Smooth muscle cell (in vitro differentiated cells): ENCODE data around the gene VCL. TPM values are rescaled to one million over a fixed set of nuclear protein-coding genes. Genes with fewer than 3 reads are reported as not detected.

ENCODE experiments used
- DNase-seq: peaks from one replicate; lab custom pipeline; 2025; ENCODE audit not compliant: unreplicated experiment; lab: John Stamatoyannopoulos, UW
- H2AFZ ChIP-seq: fragments of 200-600 bp; sonication (generic); 2 replicates; pipeline ENCODE4 v1.6.0; 2016; ENCODE audit warnings: antibody characterized with exemption, low read depth, mild to moderate bottlenecking
- H3F3A ChIP-seq: fragments of 200-600 bp; sonication (generic); 2 replicates; pipeline ENCODE4 v1.6.0; 2017; ENCODE audit warnings: antibody characterized with exemption, low read depth
- H3K27ac ChIP-seq: fragments of 200-600 bp; sonication (generic); 2 replicates; pipeline ENCODE4 v1.5.1; 2016; ENCODE audit warnings: low read depth, mild to moderate bottlenecking
- H3K27me3 ChIP-seq: fragments of 200-600 bp; sonication (generic); 2 replicates; pipeline ENCODE4 v1.6.1; 2016; ENCODE audit warnings: low read depth, mild to moderate bottlenecking
- H3K36me3 ChIP-seq: fragments of 200-600 bp; sonication (generic); 2 replicates; pipeline ENCODE4 v1.5.1; 2016; ENCODE audit warnings: low read depth
- H3K4me1 ChIP-seq: fragments of 200-600 bp; sonication (generic); 2 replicates; pipeline ENCODE4 v1.5.1; 2016; ENCODE audit warnings: low read depth
- H3K4me2 ChIP-seq: fragments of 200-600 bp; sonication (generic); 2 replicates; pipeline ENCODE4 v1.6.0; 2016; ENCODE audit warnings: mild to moderate bottlenecking
- H3K4me3 ChIP-seq: fragments of 200-600 bp; sonication (generic); 2 replicates; pipeline ENCODE4 v1.5.1; 2016; ENCODE audit warnings: mild to moderate bottlenecking
- H3K79me2 ChIP-seq: fragments of 200-600 bp; sonication (generic); 2 replicates; pipeline ENCODE4 v1.6.0; 2016; ENCODE audit warnings: low read depth, mild to moderate bottlenecking
- H3K9ac ChIP-seq: fragments of 200-600 bp; sonication (generic); 2 replicates; pipeline ENCODE4 v1.6.0; 2016; ENCODE audit warnings: low read depth
- H3K9me3 ChIP-seq: fragments of 200-600 bp; sonication (generic); replicated peaks from 2 replicates; pipeline ENCODE4 v1.5.1; 2016; ENCODE audit warnings: low read depth
- H4K20me1 ChIP-seq: fragments of 200-600 bp; sonication (generic); 2 replicates; pipeline ENCODE4 v1.6.0; 2016; ENCODE audit warnings: low read depth
- CTCF ChIP-seq: fragments of 200-600 bp; sonication (generic); IDR thresholded peaks from 2 replicates; pipeline ENCODE4 v1.5.1; 2017; ENCODE audit warnings: borderline replicate concordance, mild to moderate bottlenecking, antibody characterized with exemption; ENCODE audit not compliant: insufficient read depth, poor library complexity, severe bottlenecking
- WGBS: methylation state at CpG from one replicate; pipeline ENCODE4 v1.1.7; 2016; ENCODE audit warnings: low lambda C conversion rate; 5-methylcytosine and 5-hydroxymethylcytosine counted together
- polyA plus RNA-seq: library from polyadenylated mRNA; unstranded; fragments of >200 nt; fragmentation: Nextera tagmentation; extraction: Ambion mirVana; gene quantifications from 2 replicates; pipeline ENCODE4 v1.2.1, GENCODE V29; 2016
- total RNA-seq: library from RNA; depleted of rRNA; stranded (reverse); fragments of >200 nt; gene quantifications from 2 replicates; pipeline ENCODE4 v1.2.3, GENCODE V29; 2014

Gene VCL
- total and polyA plus RNA-seq, 2 experiments from 2014 or later: 128 to 187 TPM

DNA sequence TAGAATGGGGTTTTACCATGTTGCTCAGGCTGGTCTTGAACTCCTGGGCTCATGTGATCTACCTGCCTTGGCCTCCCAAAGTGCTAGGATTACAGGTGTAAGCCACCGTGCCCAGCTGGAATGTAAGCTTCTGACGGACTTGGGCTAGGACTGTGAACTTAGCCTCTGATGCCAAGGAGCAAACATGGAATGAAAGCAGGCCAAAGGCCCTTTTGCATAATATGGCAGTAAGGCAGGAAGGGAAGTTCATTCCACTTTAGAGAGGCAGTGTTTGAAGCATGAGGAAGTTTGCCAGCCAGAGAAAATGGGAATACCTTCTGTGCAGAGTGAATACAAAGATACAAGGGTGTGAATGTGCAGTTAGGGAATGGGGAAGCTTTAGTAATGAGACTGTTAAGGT lies 20.3 kb downstream of the VCL start:
- Histone ChIP-seq H3K27ac (peak overlapping the region; percentile 46), H3K9me3 (no peaks in the 10 kb centered on the region), H3K9ac (no peak overlapping the region), H3K79me2 (peaks cover 92% of the 10 kb centered on the region), H3K4me2 (no peak overlapping the region), H4K20me1 (peaks cover 98% of the 10 kb centered on the region), H3K27me3 (no peaks in the 10 kb centered on the region), H3K4me1 (peaks cover 24% of the 10 kb centered on the region), H3F3A (peaks cover 37% of the 10 kb centered on the region), H2AFZ (no peak overlapping the region), H3K4me3 (no peak overlapping the region), H3K36me3 (peaks cover 3% of the 10 kb centered on the region)
- 96% methylated on average over 2 of the region's 2 CpGs for WGBS
- no peak for DNase-seq
- TF ChIP-seq CTCF: no peak

- Histone ChIP-seq H3K36me3 (peaks cover 3% of the 10 kb centered on the region), H3K9ac (peak overlapping the region; percentile 0), H3K4me3 (peak overlapping the region; percentile 1), H4K20me1 (peaks cover 98% of the 10 kb centered on the region), H2AFZ (no peak overlapping the region), H3K4me2 (peak overlapping the region; percentile 80), H3K27me3 (no peaks in the 10 kb centered on the region), H3F3A (peaks cover 41% of the 10 kb centered on the region), H3K9me3 (no peaks in the 10 kb centered on the region), H3K27ac (peak overlapping the region; percentile 74), H3K79me2 (peaks cover 92% of the 10 kb centered on the region), H3K4me1 (peaks cover 23% of the 10 kb centered on the region)
- 4% methylated on average over 4 of the region's 4 CpGs for WGBS
- no peak for DNase-seq
- no peak for TF ChIP-seq CTCF
Observed at GRCh38 chr10:74021248-74022055, 23.5 kb downstream of the VCL start.

- H3K79me2 ChIP-seq: peaks cover 94% of the 10 kb centered on the region
- no peak for DNase-seq
- no peaks in the 10 kb centered on the region for H3K27me3 ChIP-seq
- H3K27ac ChIP-seq: peak overlapping the region; percentile 60
- H3K36me3 ChIP-seq: peaks cover 3% of the 10 kb centered on the region
- no peaks in the 10 kb centered on the region for H3K9me3 ChIP-seq
- H4K20me1 ChIP-seq: peaks cover 100% of the 10 kb centered on the region
- peaks cover 25% of the 10 kb centered on the region for H3K4me1 ChIP-seq
- no peak overlapping the region for H3K4me3 ChIP-seq
- TF ChIP-seq CTCF: no peak
- peaks cover 46% of the 10 kb centered on the region for H3F3A ChIP-seq
- H3K9ac ChIP-seq: no peak overlapping the region
- no peak overlapping the region for H2AFZ ChIP-seq
- H3K4me2 ChIP-seq: peak overlapping the region; percentile 34
- 46% methylated on average over 5 of the region's 5 CpGs for WGBS
Observed at GRCh38 chr10:74022926-74023629, 25.2 kb downstream of the VCL start.
